ENCODE results near the gene KIAA0232.
A peak's percentile ranks its signal among the peaks of the same experiment; 100 is the strongest.
"Not testable (repeated sequence)": the region's sequence is repeated elsewhere in the genome, so short reads cannot be mapped to it uniquely, and the experiment has no call there.

KIAA0232 gene

DNA sequence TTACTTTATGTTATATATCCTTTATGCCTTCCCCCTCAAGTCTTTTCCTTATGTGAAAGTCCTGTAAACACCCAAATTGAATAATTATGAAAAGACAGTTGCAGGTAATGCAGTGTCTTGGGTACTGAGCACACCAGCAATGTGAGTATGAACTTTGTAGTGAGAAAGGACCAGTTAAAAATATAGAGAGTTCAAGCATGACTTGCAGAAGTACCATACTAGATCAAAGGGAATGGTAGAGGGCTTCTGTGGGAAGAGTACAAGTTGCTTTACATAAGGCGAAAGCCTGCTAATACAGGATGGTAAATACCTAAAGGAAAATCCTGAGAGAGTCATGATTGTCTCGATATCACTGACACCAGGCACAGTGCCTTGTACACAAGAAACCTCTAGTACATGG lies 25.7 kb downstream of the KIAA0232 start:
- DNase-seq = no peak

GRCh38 chr4:6811165-6811564 lies 28.6 kb downstream of the KIAA0232 start:
- no peak for DNase-seq

- DNase-seq = peak in 1 of 3 donors; percentile 17
Observed at GRCh38 chr4:6812766-6813165, 30.2 kb downstream of the KIAA0232 start.

DNA sequence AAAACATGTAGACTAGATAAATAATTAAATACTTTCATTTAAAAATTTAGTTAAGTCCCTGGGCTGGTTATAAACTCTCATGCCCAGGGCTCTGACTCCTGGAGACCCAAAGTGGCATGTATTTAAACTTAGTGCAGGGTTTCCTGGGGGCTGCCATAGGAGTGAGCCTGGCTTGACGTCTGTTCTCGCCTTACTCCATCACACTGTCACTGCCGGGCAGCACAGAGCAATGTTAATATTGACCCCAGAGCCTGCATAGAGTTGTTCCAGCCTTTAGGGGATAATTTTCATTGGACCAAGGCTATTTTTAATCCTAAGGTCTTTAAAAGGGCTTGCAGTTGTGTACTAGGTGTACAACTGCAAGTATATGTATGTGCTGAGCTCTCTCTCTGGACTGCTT lies 31.2 kb downstream of the KIAA0232 start:
- DNase-seq = no peak

GRCh38 chr4:6815029-6815836 lies 32.7 kb downstream of the KIAA0232 start:
- DNase-seq = no peak

GRCh38 chr4:6819295-6819694 lies 36.8 kb downstream of the KIAA0232 start:
- no peak for DNase-seq

DNA sequence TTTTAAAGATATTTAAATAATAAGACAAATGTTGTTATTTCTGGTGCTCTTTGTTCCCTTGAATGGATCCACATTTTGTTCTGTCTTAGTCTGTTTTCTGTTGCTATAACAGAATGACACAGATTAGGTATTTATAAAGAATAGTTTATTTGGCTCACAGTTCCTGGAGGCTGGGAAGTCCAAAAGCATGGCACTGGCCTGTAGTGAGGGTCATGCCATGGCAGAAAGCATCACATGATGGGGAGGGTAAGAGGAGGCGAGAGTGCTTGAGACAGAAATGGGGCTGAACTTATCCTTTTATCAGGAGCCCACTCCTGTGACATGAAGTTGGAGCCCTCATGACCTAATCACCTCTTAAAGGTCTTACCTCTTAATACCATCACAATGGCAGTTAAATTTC lies 38.2 kb downstream of the KIAA0232 start:
- DNase-seq = no peak

- no peak for DNase-seq
Observed at GRCh38 chr4:6824071-6824470, 41.5 kb downstream of the KIAA0232 start.

- DNase-seq = no peak
Observed at GRCh38 chr4:6824772-6825402, 42.4 kb downstream of the KIAA0232 start.

DNA sequence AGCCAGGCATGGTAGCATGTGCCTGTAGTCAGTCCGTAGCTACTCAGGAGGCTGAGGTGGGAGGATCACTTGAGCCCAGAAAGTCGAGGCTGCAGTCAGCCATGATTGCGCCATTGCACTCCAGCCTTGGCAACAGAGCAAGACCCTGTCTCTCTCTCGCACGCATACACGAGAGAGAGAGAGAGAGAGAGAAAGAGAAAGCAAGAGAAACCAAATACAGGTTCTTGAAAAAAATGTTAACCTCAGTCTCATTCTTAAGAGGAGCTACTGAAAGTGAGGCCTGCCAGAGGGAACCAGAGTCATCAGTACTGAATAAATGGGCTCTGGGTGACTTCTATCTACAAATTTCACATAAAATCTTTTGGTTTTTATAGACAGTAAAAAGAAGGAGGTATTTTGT lies 42.9 kb downstream of the KIAA0232 start:
- DNase-seq = no peak

DNA sequence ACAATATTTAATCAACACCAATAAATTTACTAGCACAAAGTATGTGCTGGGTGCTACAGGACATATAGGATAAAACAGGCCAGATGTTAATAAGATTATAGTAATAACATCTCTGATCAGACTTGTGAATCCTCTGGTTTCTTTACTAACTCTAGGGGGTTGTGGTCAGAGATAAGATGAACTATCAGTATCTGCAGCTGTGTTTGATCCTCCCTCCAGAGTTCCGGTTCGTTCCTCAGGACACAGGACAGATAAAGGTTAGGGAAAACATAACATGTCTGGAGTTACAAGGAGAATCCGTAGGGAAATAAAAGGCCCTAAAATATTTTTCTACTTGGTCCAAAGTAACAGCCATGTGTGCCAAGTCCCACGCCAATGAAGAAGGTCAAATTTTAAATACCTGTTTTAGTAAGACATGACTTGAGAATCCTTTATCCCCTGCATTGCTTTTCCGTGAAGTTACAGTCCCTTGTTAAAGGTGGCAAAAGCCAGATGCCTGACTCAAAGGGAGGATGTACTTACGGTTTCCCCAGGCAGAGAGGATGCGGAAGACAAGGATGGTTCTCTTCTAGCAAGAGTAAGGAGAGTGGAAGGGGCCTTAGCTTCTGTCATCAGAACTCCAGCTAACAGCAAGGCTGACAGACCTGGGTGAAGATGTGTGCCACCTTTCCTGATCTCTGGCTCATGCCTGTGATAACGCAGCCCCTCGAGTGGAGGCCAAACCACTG lies 44.4 kb downstream of the KIAA0232 start:
- DNase-seq = no peak

GRCh38 chr4:6829086-6829485 lies 46.6 kb downstream of the KIAA0232 start:
- DNase-seq = no peak

DNA sequence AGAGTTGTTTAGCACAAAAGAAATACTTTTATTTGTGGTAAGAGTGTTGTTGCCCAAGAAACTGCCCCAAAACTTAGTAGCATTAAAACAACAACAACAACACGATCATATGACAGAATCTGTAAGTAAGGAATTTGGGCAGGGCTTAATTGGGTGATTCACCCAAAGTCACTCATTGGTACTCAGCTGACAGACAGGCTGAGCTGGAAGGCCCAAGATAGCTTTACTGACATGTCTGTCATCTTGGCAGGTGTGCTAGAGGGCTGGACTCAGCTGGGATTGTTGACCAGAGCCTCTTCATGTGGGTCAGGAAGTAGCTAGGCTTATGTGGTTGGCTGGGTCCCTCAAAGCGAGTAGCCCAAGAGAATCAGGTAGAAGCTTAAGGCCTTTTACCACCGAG lies 52.3 kb downstream of the KIAA0232 start:
- DNase-seq = no peak

- DNase-seq = not testable (repeated sequence)
Observed at GRCh38 chr4:6835616-6836015, 53.1 kb downstream of the KIAA0232 start.

GRCh38 chr4:6837106-6837505 lies 54.6 kb downstream of the KIAA0232 start:
- not testable (repeated sequence) for DNase-seq

- DNase-seq = no peak
Observed at GRCh38 chr4:6839579-6839978, 57.1 kb downstream of the KIAA0232 start.

DNA sequence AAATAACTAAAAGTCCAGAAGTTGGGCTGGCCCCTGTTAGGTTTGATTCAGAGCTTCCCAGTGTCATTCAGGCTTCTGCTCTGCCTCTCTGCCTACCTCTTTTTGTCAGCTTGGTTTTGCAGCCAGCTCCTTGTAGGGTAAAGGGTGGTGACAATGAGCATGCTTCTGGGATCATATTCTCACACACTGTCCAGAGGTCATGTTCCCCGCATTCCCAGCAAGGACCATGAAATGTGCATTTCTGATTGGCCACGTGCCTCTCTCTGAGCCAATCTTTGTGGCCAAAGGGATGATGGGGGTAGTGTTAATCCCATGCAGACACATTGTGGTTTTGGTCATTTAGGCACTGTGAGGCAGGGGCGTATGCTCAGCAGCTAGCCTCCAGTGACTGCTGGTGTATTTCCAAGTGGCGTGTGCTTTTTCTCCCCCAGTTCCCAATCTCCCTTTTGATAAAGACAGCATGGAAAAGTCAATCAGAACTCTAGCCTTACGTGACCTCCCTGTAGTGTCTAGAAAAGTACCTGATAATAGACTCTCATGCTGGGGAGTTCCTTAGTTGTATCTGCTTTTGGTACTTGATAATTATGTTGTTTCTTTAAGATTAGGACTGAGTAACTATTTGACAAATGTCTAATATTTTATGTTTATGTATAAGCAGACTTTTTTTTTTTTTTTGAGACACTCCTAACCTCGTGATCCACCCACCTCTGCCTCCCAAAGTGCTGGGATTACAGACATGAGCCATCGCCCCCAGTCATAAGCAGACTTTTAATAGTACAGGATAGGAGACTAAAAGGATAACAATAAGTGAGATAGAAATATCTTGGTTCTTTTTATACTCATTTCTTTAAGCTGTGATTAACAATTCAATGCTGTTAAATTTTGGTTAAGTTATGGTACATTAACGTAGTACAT lies 57.8 kb downstream of the KIAA0232 start:
- peak in 1 of 3 donors; percentile 8 for DNase-seq

DNA sequence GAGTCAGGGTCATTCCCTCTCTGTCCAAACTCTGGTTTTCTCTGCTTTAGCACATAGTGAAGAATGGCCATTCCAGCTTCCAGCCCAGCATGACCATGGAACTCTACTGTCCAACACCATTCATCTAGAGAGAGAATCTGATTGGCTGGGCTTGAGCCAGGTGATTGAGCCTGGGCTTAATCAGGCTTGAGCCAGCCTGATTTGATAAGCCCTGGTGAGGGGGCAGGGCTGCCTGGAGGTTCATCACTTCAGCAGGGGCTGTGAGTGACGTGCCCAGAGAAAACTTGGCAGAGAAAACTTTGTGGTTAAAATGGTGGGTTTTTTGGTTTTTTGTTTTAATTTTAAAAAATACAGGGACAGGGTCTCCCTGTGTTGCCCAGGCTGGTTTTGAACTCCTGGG lies 62.5 kb downstream of the KIAA0232 start:
- DNase-seq = no peak

DNA sequence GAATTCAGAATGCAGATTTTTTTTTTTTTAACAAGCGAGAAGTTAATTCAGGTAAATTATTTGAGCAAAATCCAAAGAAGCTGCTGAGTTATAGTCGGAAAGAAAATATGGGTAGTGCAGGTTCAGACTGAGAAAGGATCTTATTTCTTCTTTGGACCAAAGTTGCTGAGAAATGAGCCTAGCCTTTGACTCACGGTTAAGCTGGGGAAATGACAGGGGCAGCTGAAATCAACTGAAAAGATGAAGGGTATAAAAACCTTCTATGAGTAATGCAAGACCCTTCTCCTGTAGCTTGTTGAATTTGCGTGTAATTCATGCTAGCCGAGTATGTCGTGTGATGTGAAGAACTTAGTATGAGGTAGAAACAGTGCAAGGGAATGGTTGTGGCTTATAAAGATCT lies 63.0 kb downstream of the KIAA0232 start:
- no peak for DNase-seq

DNA sequence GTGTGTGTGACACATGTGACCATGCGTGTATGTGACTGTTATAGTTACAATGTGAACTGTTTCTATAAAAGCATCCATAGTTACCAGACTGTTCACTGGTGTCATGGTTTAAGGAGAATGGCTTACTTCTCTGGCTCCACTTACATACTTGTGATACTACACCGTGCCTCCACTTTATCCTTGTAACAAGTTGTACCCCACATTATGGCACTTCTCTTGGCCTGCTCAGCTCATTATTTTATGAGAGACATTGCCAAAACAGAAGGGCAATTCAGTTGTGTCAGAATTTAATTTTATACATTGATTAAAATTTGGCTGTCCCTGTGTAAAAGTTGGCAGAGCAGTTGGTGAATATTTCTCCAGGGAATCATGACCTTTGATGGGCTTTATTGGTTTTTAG lies 64.7 kb downstream of the KIAA0232 start:
- DNase-seq = no peak

DNA sequence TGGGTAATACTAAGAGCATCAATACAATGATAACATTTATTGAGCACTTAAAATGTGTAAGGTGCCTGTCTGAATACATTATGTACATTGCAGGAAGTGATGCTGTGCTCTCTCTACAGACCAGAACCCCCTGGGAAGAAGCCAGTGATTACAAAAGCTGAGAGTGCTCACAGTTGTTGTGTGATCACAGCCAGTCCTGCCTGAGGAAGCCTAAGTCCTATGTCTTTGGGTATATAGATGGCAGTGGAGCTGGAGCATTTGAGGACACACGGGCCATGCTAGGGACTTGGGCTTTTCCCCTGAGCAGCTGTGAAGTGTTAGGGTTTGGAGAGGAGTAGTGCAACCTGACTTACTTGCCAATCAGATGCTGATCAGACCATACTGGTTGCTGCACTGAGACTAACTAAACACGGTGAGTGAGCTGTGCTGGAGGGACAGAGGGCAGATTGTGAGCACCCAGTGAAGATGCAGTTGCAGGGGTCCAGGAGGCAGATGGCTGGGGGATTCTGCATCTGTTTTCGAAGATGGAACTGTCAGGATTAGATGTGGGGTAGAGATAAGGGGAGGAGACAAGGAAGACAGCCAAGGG lies 66.3 kb downstream of the KIAA0232 start:
- no peak for DNase-seq

DNA sequence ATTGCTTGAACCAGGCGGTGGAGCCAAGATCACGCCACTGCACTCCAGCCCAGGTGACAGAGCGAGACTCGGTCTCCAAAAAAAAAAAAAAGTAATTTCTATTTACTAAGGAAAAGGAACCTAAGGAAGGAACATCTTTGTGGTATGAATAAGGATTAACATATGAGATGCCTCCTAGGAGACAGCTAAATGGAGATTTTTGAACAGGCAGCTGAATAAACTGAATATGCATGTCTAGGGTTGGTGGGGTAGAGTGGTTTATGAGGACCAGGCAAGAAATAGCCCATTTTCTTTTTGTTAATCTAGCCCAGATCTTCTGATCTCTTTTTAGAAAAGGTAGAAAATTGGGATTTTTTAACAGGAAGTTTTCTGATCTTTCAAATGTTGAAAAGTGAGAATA lies 67.2 kb downstream of the KIAA0232 start:
- DNase-seq = no peak
